ENCODE data around the gene SSBP2.

The SSBP2 gene

GRCh38 chr5:81363093-81363871, 387.6 kb downstream of the SSBP2 start:
- TF ChIP-seq FOXP2 (optimal IDR thresholded peaks at IDR 0.05; ENCODE audit: borderline replicate concordance, extremely low read depth, extremely low read length, insufficient read depth) (no peak), SIN3A (IDR thresholded peaks at IDR 0.05; ENCODE audit: borderline replicate concordance, insufficient read depth, low read length) (no peak), POLR2AphosphoS5 (IDR thresholded peaks at IDR 0.05; ENCODE audit: low read depth, low read length) (no peak), REST (IDR thresholded peaks at IDR 0.05; ENCODE audit: insufficient read depth in 1 of 2, low read depth in 2 of 2, low read length in 2 of 2) (no peak), TAF1 (IDR thresholded peaks at IDR 0.05; ENCODE audit: borderline replicate concordance, insufficient read depth, low read length) (no peak)

Measured in PFSK-1 (cell line).